M059J (cell line): Measurements from ENCODE around the gene FBXL7. TPM values are rescaled to one million over a fixed set of nuclear protein-coding genes. Genes with fewer than 3 reads are reported as not detected.

Source experiments
- DNase-seq: peaks from one replicate; pipeline ENCODE4 v3.0.0-alpha.2; 2012; ENCODE audit warnings: low read depth
- total RNA-seq: library from RNA; depleted of rRNA; stranded (reverse); fragments of >200 nt; shearing (Covaris generic); gene quantifications from 2 replicates; pipeline ENCODE4 v1.2.3, GENCODE V29; 2014; rRNA removed

The FBXL7 gene
- total RNA-seq, result 9.7 and 12.5 TPM in 2 replicates

GRCh38 chr5:15499528-15500324 lies at the start of gene FBXL7:
Gene FBXL7 (plus strand): TSS chr5:15500180.
- peak; percentile 85 for DNase-seq

GRCh38 chr5:15450473-15450872 lies 49.5 kb upstream of the FBXL7 start:
- no peak for DNase-seq

- no peak for DNase-seq
These were observed 49.0 kb upstream of the FBXL7 start for GRCh38 chr5:15450949-15451348.

- peak; percentile 5 for DNase-seq
These were observed 48.0 kb upstream of the FBXL7 start for GRCh38 chr5:15452030-15452429.

GRCh38 chr5:15452781-15453180 lies 47.2 kb upstream of the FBXL7 start:
- no peak for DNase-seq

- no peak for DNase-seq
These were observed 40.8 kb upstream of the FBXL7 start for GRCh38 chr5:15459200-15459599.

GRCh38 chr5:15463231-15463980 lies 36.6 kb upstream of the FBXL7 start:
- DNase-seq, result peak; percentile 30

- DNase-seq, result no peak
These were observed 27.9 kb upstream of the FBXL7 start for GRCh38 chr5:15472116-15472515.

- DNase-seq, result no peak
These were observed 25.7 kb upstream of the FBXL7 start for GRCh38 chr5:15474143-15474719.

GRCh38 chr5:15475367-15475766 lies 24.6 kb upstream of the FBXL7 start:
- DNase-seq, result no peak

- no peak for DNase-seq
These were observed 23.0 kb upstream of the FBXL7 start for GRCh38 chr5:15476977-15477376.

GRCh38 chr5:15480436-15480835 lies 19.5 kb upstream of the FBXL7 start:
- no peak for DNase-seq

- peak; percentile 12 for DNase-seq
These were observed 16.5 kb upstream of the FBXL7 start for GRCh38 chr5:15483351-15484097.

- DNase-seq, result no peak
These were observed 12.8 kb upstream of the FBXL7 start for GRCh38 chr5:15487228-15487627.

GRCh38 chr5:15489571-15490235 lies 10.3 kb upstream of the FBXL7 start:
- DNase-seq, result peak; percentile 8

GRCh38 chr5:15492545-15492944 lies 7.4 kb upstream of the FBXL7 start:
- no peak for DNase-seq

- DNase-seq, result no peak
These were observed 6.5 kb upstream of the FBXL7 start for GRCh38 chr5:15493501-15493900.

- DNase-seq, result peak; percentile 32
These were observed 5.0 kb upstream of the FBXL7 start for GRCh38 chr5:15495026-15495425.

- DNase-seq, result peak; percentile 13
These were observed 3.1 kb upstream of the FBXL7 start for GRCh38 chr5:15496886-15497285.

- peak; percentile 69 for DNase-seq
These were observed 483 bp downstream of the FBXL7 start for GRCh38 chr5:15500325-15501001.
